AG09309 (cell line): ENCODE results near the gene EHBP1.
A peak's percentile ranks its signal among the peaks of the same experiment; 100 is the strongest.
"Not testable (repeated sequence)": the region's sequence is repeated elsewhere in the genome, so short reads cannot be mapped to it uniquely, and the experiment has no call there.

ENCODE experiments used
- DNase-seq: peaks from one replicate; pipeline ENCODE4 v3.0.0-alpha.2; 2010; ENCODE audit warnings: low read depth
- H3K4me3 ChIP-seq: 2 replicates; pipeline ENCODE4 v1.5.1; 2011; ENCODE audit warnings: mild to moderate bottlenecking, low read depth, low read length, moderate library complexity; ENCODE audit not compliant: control insufficient read depth
- CTCF ChIP-seq: IDR thresholded peaks from 2 replicates; pipeline ENCODE4 v1.5.1; 2011; ENCODE audit warnings: mild to moderate bottlenecking, low read depth, low read length, inconsistent platforms; ENCODE audit not compliant: insufficient read depth, control insufficient read depth; ENCODE audit errors: missing control alignments

Gene EHBP1

DNA sequence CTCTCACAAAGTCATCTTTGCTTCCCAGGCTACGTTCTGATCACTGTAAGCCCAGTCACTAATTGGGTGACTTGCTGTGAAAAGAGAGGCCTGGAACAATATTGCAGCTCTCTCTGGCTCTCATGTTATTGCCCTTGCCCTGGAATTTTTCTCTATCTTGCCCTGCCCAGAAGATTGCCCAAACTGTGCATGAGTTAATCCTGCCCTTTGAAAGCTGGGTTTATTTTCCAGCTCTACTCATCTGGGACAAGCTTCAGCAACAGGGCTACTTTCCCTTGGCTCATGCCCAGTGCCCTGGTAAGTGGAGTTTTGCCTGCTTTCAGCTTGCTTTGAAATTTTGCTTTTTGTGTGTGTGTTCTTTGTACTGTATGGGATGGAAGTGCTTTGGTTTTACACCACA, 6.9 kb upstream of the EHBP1 start:
- H3K4me3 ChIP-seq = no peak overlapping the region
- DNase-seq = no peak
- no peak for TF ChIP-seq CTCF

DNA sequence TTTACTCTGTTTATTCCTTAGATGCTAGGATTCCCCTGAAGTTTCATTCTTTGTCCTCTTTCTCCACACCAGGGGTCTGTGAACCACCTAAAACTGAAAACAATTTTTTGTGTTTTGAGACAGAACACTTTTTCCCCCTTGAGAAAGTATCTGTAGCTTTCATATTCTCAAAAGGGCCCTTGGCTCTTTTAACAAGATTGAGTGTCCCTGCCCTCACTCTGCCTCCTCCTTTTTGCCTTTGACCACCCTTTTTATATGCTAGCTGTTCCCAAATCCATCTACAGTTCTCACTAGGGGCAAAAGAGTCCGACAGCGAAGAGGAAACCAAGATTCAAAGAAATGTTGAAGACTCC, 883 bp upstream of the EHBP1 start:
- peak overlapping the region; percentile 52 for H3K4me3 ChIP-seq
- TF ChIP-seq CTCF = no peak
- DNase-seq = no peak

- TF ChIP-seq CTCF = peak; percentile 29
- peak overlapping the region; percentile 56 for H3K4me3 ChIP-seq
- no peak for DNase-seq
Measured at GRCh38 chr2:62705859-62706720, 577 bp downstream of the EHBP1 start.

DNA sequence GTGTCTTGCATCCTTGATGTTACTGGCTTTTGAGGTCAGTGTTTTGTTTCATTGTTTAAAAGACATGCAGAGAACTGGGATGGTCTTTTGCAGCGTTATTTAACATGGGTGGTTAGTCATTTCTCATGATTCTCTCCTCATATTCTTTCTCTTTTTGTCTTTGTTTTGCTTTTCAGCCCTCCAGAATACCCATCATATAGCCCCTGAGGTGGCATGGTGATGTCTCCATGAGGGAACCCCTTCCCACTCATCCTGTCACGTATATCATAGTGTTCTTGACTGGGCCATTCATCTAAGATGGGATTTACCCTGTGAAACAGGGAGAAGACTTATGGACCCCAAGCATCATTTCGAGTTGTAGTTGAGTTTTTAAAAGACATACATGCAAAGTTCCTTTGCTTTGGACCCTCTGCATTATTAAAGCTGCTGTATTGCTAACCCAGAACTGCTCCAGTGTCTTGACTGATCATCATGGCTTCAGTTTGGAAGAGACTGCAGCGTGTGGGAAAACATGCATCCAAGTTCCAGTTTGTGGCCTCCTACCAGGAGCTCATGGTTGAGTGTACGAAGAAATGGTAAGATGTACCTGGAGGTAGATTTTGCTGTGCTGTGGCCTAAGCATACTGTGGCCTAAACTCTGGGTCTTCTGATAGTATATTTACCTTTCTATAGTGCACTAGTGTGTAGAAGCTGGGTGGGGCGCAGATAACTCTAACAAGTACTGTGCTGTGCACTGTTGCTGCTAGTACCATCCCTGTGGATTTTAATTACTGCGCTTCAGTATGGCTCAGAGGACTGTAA, 1.4 kb downstream of the EHBP1 start:
- no peak for DNase-seq
- peak overlapping the region; percentile 56 for H3K4me3 ChIP-seq
- TF ChIP-seq CTCF = no peak

DNA sequence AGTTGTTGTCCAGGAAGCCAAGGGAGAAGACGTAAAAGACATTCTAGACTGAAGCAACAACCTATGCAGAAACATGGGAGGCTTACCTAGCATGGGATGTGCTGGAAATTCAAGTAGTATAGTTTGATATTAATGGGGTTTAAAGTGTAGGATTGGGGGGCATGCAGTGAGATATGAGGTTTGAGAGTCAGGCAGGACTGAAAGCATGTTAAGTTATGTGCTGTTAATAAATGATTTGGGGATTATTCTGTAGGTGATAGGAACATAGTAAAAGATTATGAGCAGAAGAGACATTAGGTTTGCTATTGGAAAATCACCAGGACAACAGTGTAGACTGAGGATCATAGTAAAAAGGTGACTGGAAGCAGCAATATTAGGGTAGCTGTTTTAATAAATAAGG, 3.2 kb downstream of the EHBP1 start:
- no peak for TF ChIP-seq CTCF
- no peak for DNase-seq
- no peak overlapping the region for H3K4me3 ChIP-seq

GRCh38 chr2:62711832-62712494, 6.5 kb downstream of the EHBP1 start:
- no peak for TF ChIP-seq CTCF
- DNase-seq = no peak
- no peak overlapping the region for H3K4me3 ChIP-seq

DNA sequence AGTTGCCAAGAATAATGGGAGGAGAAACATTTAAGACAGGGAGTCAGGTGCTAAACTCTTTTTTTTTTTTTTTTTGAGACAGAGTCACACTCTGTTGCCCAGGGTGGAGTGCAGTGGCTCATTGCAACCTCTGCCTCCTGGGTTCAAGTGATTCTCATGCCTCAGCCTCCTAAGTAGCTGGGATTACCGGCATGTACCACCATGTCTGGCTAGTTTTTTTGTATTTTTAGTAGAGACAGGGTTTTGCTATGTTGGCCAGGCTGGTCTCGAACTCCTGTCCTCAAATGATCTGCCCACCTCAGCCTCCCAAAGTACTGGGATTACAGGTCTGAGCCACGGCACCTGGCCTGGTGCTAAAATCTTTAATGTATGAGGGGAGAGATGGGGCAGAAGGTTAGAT, 7.7 kb downstream of the EHBP1 start:
- not testable (repeated sequence) for DNase-seq, H3K4me3 ChIP-seq
